Mesenteric fat pad (tissue), 1 donor: ENCODE results near the gene HSD11B2. TPM values are rescaled to one million over a fixed set of nuclear protein-coding genes. Genes with fewer than 3 reads are reported as not detected.

Experiments
- DNase-seq: peaks from one replicate; pipeline ENCODE4 v3.0.0-alpha.2; 2020; ENCODE audit warnings: low spot score
- total RNA-seq: library from RNA; stranded (reverse); fragmentation: NEBNext Ultra II Directional; extraction: Animal tissue kit (Norgen Biotek cat#: 25700); gene quantifications from one replicate; pipeline ENCODE4 v1.2.1, GENCODE V29; 2021
- donor health status: DM: yes; HTN: yes; CAD: no.

The HSD11B2 gene
- total RNA-seq, 1 donor from 2014 or later: 0.71 TPM

DNA sequence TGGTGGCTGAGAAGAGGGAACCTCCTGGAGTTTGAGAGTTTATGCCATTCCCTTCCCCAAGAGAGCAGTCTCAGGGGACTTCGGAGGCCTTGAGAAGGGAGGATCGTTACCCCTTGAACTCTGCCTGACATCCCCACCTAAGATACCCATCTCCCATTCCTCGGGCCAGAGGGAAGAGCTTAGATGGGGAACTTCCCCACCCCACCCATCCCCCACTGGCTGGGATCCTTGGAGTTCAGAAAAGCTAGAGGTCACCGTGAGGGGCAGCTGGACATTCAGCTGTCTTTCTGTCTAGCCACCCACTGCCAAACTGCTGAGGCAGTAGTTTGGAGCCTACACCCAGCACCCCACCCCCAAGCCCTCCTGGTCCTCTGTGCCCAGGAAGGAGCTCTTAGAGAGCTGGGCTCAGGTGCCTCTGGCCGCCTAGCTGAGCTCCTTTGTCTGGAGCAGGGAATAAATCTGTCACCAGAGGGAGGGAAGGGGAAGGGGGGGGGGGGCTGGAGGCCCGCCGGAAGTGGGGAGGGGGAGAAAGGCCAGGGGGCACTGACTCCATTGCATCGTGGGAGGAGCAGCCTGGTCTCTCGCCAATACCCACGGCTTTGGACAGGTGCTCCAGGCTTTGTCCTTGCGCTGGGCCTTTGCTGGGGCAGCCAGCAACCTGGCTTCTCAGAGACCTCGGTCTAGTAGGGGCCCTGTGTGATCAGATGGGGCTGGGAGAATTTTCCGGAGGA, 1.0 kb downstream of the HSD11B2 start:
- DNase-seq: no peak

DNA sequence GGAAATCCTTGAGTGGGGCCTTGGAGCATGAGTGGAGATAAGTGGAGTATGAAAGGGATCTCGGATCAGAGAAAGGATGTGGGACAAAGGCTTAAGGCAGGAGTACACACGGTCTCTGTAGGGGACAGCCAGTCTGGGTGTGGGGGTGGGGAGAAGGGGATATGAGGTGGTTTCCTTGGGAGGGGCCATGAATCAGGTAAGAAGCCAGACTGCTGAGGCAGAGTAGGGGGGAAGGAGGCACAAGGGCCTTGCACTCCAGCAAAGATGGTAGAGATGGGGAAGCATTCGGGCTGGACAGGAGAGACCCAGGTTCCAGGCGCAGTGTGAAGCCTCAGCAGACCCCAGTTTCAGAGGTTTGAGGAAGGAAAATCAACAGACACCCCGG, 1.6 kb downstream of the HSD11B2 start:
- DNase-seq: no peak

DNA sequence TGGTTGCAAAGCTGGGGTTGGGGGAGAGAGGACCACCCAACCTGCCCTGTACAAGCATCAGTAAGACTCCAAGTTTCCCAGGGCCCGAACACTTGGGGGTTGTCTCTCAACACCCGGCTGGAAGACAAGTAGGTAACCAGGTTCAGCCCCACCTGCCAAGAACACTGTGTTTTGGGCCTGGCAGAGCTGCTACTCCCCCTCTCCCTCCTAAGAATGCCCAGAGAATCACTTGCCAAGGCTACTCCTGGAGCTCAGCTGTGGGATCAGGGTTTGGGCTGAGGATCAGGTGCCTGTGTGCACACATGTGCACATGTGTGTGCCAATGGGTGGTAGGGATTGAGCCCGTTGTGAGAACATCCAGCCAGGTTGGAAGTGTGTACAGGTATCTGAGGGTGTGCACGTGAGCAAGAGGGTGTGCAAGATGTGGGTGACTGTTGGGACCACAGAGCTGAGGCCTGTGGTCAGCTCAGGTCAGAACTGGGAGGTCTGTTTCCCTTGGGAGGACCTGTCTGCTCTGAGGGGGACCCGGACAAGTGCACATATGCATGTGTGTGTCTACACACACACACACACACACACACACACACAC, 2.3 kb downstream of the HSD11B2 start:
- DNase-seq: no peak

DNA sequence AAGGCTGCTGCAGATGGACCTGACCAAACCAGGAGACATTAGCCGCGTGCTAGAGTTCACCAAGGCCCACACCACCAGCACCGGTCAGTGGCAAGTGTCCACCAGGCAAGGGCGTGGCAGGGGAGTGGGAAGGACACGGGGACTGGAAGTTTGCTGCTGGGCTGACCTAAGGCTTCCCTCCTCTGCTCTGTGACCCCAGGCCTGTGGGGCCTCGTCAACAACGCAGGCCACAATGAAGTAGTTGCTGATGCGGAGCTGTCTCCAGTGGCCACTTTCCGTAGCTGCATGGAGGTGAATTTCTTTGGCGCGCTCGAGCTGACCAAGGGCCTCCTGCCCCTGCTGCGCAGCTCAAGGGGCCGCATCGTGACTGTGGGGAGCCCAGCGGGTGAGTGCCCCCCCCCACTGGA, 4.8 kb downstream of the HSD11B2 start:
- no peak for DNase-seq

DNA sequence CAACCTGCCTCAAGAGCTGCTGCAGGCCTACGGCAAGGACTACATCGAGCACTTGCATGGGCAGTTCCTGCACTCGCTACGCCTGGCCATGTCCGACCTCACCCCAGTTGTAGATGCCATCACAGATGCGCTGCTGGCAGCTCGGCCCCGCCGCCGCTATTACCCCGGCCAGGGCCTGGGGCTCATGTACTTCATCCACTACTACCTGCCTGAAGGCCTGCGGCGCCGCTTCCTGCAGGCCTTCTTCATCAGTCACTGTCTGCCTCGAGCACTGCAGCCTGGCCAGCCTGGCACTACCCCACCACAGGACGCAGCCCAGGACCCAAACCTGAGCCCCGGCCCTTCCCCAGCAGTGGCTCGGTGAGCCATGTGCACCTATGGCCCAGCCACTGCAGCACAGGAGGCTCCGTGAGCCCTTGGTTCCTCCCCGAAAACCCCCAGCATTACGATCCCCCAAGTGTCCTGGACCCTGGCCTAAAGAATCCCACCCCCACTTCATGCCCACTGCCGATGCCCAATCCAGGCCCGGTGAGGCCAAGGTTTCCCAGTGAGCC, 5.8 kb downstream of the HSD11B2 start:
- no peak for DNase-seq

DNA sequence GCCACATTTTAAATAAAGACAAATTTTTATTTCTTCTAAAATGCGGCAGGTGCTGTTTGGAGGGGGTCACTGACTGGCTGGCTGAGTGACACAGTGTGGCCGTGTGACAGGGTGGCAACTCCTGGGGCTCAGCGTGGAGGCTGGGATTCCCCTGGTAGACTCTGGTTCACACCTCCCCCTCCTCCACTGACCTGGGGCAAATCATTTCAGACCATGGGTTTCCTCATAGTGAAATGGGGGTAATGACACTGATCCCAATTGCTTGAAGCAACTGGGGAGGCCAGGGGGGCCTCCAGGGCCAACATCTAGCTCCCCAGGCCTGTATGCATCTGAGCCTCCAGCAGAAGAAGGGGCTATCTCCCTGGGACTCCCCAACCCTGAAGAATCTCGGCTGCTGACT, 6.6 kb downstream of the HSD11B2 start:
- no peak for DNase-seq

DNA sequence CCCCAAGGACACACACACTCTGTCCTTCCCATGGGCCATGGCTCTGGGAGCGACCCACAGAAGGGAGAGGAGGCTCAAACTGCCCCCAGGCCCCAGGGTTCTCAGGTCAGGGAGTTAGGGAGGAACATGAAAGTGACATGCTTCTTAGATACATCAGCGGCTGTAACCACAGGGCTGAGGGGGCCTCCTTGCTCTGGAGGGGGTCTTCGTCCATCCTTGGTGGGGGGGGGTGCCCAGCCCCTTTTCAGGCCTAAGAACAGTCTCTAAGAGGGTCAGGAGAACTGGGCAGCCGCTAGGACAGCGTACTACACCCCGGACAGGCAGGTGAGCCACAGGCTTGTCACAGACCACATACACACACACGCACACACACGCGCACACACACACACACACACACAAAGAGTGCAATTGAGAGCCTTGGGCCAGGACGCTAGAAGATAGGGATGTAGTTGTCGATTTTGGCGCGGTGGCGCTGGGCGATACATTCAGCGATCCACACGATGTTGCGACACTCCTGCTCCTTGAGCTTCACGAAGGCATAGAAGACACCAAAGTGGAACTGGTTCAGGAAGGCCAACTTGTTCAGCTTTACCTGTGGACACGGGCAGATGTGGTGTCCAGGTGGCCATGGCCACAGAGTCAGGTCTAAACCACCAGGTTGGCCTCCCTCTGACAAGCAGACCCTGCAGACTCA, 7.3 kb downstream of the HSD11B2 start:
- DNase-seq: no peak

DNA sequence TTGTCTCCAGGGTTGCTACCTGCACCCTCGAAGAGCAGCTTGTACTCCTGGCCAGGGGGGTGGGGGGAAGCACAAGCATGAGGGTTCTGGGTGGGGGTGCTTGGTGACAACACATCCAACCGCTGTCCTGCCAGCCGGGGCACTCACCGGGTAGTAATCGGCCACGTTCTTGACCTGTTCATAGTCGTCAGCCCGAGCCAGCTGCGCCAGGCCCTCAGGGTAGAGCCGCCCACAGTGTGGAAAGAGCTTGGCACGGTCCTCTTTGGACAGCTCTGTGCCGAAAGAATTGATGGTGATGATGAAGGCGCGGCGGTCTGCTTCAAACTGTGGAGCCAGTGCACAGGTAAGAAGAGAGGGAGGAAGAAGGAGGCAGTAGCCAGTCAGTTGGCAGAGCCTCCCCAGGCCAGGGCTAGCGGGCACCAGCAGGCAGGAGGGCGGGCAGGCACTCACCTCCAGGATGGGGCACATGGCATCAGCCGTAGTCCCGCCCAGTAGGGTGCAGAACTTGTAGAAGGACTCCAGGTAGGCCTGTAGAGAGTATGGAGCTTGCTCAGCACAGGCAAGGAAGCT, 8.0 kb downstream of the HSD11B2 start:
- no peak for DNase-seq

DNA sequence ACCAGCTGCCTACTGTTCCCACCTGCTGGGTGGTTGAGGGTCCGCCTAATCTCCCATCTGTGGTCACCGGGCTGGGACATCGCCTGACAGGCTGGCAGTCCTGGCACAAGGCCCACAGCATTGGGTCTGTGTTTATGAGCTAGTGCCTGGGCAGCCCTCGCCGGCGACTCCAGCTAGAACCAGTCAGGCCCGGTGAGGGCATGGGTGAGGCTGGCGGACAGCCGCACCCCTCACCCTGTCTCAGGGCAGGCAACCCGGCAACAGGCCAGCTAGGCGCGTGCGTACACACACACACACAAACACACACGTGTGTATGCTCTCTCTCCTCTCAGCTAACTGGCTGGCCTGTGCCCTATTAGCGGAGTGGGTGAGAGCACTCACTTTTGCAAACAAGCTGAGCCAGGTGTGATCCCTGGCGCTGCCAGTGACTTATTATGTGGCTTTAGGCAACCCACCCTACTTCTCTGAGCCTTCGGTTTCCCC, 10.4 kb downstream of the HSD11B2 start:
- DNase-seq: no peak

DNA sequence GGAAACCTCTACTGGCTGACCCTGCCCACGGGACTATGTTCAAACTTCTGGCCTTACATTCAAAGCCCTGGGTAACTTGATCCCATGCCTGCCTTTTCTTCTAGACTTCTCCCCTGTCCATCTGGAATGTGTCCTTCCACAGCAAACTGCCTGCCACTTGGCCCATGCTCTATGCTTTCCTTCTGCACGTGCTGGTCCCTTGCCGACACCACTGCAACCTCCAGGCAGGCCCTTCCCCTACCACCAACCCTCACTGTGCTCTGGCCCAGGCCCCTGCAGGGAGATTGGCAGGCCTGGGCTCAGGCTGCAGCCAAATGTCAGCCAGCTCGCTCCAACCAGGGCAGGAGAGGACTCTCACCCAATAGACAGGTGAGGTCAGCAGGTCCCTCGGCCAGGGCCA, 11.0 kb downstream of the HSD11B2 start:
- DNase-seq: no peak

DNA sequence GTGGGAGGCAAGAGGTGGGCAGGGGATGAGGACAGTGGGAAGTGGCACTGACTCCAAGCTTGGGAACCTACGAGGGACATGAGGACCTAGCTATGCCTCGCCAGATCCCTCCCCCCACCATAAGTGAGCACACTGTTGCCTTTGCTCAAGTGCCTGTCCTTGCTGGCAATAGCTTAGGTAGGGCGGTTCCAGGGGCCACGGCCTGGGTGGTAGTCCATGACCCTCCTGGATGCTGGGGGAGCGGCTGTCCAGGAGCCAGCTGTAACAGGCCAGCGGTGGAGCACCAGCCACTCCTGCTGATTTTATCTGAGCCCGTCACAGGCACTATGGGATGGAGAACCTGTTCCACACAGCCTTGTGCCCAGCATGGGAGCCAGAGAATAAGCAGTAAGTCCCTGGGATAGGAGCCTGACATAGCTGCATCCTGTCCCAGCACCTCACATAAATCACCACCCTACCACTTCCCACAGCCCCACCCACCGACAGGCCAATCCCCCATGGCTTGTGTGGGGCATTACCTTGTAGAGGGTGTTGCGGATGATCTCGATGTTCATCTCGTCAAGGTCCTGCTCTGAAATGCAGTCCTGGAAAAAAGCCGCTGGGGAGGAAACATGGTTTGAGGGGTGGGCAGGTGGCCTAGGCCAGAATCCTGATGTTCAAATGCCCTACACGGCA, 11.8 kb downstream of the HSD11B2 start:
- no peak for DNase-seq

DNA sequence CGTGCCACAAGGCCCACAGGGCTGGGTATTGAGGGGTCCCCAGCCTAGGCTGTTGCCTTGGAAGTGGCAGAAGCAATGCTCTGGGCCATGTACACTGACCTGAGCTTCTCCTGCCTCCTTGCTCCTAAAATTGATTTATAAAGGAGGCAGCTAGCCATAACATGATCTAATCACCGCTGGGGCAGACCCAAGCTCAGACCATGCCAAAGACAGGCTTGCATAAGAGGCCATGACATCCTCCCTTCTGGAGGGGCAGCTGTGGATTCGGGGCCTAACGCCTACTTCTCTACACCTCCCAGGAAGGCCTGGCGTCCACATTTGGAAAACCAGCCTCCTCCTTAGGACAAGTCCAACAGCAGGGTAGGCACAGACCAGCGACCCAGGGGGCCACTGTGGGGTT, 12.3 kb downstream of the HSD11B2 start:
- DNase-seq: no peak

DNA sequence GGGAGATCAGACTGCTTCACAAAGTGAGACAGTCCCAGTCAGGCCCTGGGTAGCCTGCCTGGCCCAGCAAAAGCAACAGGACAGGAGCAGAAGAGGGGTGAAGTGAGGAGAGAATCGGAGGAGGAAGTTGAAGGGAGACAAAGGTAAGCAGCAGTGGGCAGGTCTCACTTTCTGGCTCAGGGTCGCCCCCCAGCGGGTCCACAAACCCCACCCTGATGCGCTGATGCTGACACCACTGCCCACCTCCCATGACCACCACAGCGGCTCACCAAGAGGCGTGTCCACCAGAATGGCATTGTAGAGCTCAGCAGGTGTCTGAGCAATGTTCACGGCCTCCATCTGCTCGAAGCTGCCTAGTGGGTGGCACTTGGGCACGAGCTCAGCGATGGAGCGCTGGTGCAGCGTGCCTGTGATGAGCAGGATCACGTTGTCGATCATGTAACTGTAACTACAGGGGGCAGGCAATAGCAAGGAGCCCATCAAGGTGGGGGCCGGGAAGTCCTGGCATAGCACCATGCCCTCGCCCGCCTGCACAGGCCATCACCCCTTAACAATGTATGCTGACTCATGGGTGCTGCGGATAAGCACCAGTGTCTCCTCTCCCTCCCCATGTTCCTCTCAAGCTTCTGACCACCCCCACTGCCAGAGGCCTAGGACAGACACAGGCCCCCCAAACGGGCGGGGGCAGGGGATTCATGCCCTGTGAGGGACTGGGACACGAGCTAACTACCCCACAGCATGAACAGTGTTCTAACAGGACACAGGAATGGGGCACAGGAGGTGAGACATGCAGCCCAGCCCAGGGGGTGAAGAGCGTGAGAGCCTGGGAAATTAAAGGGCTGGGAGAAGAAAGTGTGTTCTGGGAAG, 13.6 kb downstream of the HSD11B2 start:
- no peak for DNase-seq

DNA sequence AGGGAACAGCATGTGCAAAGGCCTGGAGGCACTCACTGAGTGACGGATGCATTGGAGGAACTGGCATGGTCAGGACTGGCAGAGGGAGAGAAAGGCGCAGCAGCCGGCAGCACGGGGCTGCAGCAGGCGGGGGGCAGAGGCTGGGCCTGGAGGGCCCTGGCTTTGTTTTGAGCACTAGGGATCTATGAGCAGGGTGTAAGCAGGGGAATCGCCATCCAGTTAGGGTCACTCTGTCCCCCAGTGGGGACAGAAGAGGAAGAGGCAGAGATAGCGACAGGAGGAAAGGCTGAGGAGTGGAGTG, 14.2 kb downstream of the HSD11B2 start:
- no peak for DNase-seq

DNA sequence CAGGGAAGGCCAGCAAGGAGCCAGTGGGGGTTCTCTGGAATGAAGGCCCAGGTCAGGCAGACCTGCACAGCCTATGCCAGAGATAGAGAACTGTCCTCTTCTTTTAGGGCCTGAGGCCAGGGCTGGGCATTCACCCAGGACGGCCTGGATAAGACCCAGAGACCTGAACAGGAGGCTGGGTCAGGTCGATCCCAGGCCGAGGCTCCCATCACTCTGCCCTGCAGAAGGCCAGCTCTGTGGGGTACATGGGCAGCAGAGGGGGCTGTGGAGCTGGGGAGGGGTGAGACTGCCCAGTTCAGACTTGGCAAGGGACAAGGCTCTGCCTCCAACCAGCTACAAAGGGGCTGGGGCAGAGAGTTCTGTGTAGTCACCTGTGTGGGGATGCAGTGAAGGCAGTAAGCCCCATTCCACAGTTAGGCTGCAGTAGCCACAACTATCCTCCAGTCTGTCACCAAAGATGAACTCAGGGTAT, 14.6 kb downstream of the HSD11B2 start:
- DNase-seq: no peak

DNA sequence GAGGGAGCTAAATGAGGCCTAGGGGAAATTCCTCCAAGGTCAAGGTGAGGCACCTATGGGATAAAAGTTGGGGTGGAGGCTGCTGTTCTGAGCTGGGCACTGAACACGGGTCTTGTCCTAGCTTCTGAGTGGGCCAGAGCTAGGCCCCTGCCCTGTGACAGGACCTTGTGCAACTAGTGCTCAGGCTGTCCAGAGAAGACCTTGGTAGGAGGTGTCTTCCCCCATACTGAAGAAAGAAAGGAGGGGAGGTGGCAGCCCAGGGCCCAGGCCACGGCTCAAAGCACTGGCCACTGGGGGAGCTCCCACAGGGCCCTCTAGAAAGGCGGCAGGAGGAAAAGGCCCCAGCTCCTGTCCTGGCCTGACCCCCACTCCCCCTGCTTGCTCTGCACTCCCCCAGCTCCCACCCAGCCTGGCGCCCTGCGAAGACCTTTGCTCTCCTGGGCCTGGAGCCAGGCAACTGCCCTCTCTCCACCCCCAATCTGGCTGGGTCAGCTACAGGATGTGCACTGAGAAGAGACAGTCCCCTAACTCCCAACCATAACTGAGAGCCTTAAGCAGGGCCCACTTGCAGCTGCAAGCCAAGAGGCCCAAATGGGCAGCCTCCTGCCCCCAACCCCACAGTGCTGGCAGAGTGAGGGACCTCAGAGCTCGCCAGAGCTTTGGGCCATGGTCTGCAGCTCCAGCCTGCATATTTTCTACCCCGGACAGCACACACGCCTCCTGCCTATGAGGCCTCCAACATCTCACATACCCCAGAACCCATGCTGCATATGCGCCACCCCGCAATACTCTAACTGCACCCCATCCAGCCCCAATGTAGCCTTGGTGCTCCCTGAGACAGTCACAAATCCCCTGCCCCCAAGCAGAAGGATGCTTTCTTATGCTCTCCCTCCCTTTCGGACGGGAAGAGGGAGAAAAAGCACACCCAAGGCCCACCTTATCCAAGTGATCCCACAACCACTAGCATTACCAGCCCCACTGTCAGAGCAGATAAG, 15.3 kb downstream of the HSD11B2 start:
- DNase-seq: no peak

DNA sequence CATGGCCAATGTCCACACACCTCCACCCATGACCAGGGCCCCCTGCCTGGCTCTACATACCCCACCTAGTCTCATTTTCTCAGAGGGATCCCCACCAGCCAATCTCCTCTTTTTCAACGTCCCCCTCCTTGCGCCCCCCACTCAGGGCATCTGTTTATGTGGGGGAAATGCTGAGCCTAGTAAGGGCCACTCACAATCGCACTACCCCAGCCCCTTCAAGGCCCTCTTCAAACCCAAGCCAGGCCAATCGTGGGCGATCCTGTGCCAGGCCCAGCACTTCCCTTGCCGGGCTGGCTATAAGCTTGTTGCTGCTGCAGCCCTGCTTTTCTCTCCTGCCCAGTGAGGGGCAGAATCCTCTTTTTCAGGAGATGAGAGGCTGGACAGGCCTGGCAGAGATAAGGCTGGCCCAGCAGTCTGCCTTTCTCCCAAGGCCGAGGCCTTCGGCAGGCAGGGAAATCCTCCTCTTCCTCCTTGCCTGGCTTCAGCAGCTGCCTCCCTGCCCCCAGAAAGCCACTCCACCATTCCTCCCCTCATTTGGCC, 16.1 kb downstream of the HSD11B2 start:
- no peak for DNase-seq

DNA sequence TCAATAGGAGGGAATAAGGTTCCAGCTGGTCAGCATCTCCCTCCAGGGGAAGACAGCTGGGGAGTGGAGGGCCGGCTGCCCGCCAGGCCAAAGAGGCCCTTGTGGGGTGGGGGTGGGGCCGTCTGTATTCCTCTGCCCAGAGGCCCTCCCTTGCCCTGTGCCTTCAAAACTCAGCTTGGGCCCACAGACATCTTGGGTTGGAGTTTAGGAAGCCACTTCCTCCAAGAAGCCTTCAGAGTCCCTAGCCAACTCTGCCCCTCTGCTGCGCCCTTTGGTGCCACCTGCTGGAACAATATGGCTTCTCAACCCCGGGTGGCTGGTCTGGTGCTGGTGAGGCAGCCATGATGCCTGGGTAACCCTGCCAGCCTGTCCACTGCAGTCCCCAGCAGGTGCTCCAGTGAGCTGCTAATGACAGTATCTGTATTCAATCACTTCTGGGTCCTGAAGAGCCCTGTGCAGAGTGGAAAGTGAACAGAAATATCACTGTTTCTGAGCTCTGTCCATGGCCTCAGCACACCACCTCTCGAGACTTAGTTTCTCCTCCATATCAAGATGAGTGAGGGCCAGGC, 16.7 kb downstream of the HSD11B2 start:
- DNase-seq: no peak

DNA sequence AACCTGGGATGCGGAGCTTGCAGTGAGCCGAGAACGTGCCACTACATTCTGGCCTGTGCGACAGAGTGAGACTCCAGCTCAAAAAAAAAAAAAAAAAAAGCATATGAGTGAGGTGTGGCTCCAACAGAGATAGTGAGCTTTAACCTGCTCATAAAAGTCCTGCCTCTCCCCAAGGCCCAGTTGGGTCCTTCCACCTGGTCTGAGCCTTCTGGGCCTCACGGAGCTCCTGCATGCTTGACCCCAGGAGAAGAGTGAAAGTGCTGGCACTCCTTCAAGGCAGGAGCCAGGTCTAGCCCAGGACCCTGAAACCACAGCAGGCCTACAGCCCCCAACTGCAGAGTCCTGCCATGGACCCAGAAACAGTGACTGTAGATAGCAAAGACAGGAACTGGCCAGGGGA, 17.7 kb downstream of the HSD11B2 start:
- no peak for DNase-seq
